Breast epithelium (tissue), 4 donors: Measurements from ENCODE around the gene LGALS12. TPM values are rescaled to one million over a fixed set of nuclear protein-coding genes. Genes with fewer than 3 reads are reported as not detected.

ENCODE experiments used
- DNase-seq, 2 donors: peaks; one replicate each; pipeline ENCODE4 v3.0.0-alpha.2; 2019; ENCODE audit warnings: low spot score in 2 of 2
- H3K27ac ChIP-seq, 2 donors: fragments of 200-600 bp; sonication (generic) in 1 of 2; one replicate each; pipeline ENCODE4 v1.5.1; 2016 to 2019; ENCODE audit warnings: mild to moderate bottlenecking in 1 of 2
- H3K27me3 ChIP-seq, 2 donors: fragments of 200-600 bp; sonication (generic) in 1 of 2; one replicate each; pipeline versions ENCODE4 v1.5.1 to v1.6.0; 2017 to 2019; ENCODE audit warnings: control low read depth in 1 of 2, mild to moderate bottlenecking in 1 of 2
- H3K36me3 ChIP-seq: fragments of 200-600 bp; one replicate; pipeline ENCODE4 v1.5.1; 2019
- H3K4me1 ChIP-seq, 2 donors: fragments of 200-600 bp; sonication (generic); one replicate each; pipeline ENCODE4 v1.5.1; 2016 to 2019; ENCODE audit warnings: control low read depth in 1 of 2
- H3K4me3 ChIP-seq, 3 donors: fragments of 200-600 bp; sonication (generic); 1 replicate in 2 of 3; 2 replicates in 1 of 3; pipeline ENCODE4 v1.5.1; 2016 to 2019; ENCODE audit warnings: mild to moderate bottlenecking in 3 of 3, moderate library complexity in 2 of 3
- H3K9me3 ChIP-seq, 2 donors: fragments of 200-600 bp; sonication (generic) in 1 of 2; one replicate each; pipeline ENCODE4 v1.5.1; 2016 to 2019; ENCODE audit warnings: control low read depth in 1 of 2
- CTCF ChIP-seq, 3 donors: fragments of 450-650 bp; IDR thresholded peaks; one replicate each; pipeline ENCODE4 v1.5.1; 2016 to 2017; ENCODE audit warnings: antibody characterized with exemption in 3 of 3, mild to moderate bottlenecking in 3 of 3, moderate library complexity in 3 of 3
- POLR2A ChIP-seq: fragments of 450-650 bp; IDR thresholded peaks from one replicate; pipeline ENCODE4 v1.6.1; 2016; ENCODE audit warnings: antibody characterized with exemption, mild to moderate bottlenecking, moderate library complexity
- POLR2AphosphoS5 ChIP-seq, 3 donors: sonication (generic); formaldehyde crosslinking; IDR thresholded peaks; one replicate each; pipeline ENCODE4 v1.6.1; 2017; ENCODE audit warnings: antibody characterized with exemption in 3 of 3
- intact Hi-C: fragments of 100-400 bp; cut with DNase I; formaldehyde crosslinking; loops from one replicate; pipeline ENCODE4 v1.15.1; 2023; ENCODE audit warnings: low total_unique reads
- total RNA-seq, 3 donors: library from RNA; depleted of rRNA; stranded (reverse); fragments of >200 nt; gene quantifications; one replicate each; pipeline ENCODE4 v1.1.0, GENCODE V29; 2016

The LGALS12 gene
- total RNA-seq, 3 donors from 2014 or later, result 6.6 to 82.6 (median 11.9) TPM

- Histone ChIP-seq H3K36me3 (no peaks in the 10 kb centered on the region), H3K4me3 (no peak overlapping the region), H3K9me3 (no peaks in the 10 kb centered on the region), H3K4me1 (peaks cover 22 to 42% of the 10 kb centered on the region in 2 donors), H3K27me3 (no peaks in the 10 kb centered on the region), H3K27ac (peak overlapping the region; percentile 92 to 95)
- no peak for DNase-seq
- TF ChIP-seq POLR2AphosphoS5 (IDR thresholded peaks at IDR 0.05), result no peak
- no peak for TF ChIP-seq CTCF (IDR thresholded peaks at IDR 0.05)
- no peak for TF ChIP-seq POLR2A
- intact Hi-C loops, result no loop called here
Observed at GRCh38 chr11:63532117-63532516, 26.2 kb downstream of the LGALS12 start.

- Histone ChIP-seq H3K9me3 (no peaks in the 10 kb centered on the region), H3K4me1 (peaks cover 27 to 47% of the 10 kb centered on the region in 2 donors), H3K27me3 (no peaks in the 10 kb centered on the region), H3K27ac (peak overlapping the region; percentile 76 to 95), H3K36me3 (no peaks in the 10 kb centered on the region), H3K4me3 (no peak overlapping the region)
- no peak for DNase-seq
- intact Hi-C loops, result no loop called here
- TF ChIP-seq POLR2AphosphoS5 (IDR thresholded peaks at IDR 0.05), result no peak
- TF ChIP-seq POLR2A, result no peak
- no peak for TF ChIP-seq CTCF (IDR thresholded peaks at IDR 0.05)
Observed at GRCh38 chr11:63532799-63533475, 27.1 kb downstream of the LGALS12 start.

- TF ChIP-seq POLR2AphosphoS5 (IDR thresholded peaks at IDR 0.05) (no peak), CTCF (IDR thresholded peaks at IDR 0.05) (no peak), POLR2A (no peak)
- Histone ChIP-seq H3K9me3 (no peaks in the 10 kb centered on the region), H3K4me1 (peaks cover 29 to 54% of the 10 kb centered on the region in 2 donors), H3K27me3 (no peaks in the 10 kb centered on the region), H3K36me3 (no peaks in the 10 kb centered on the region), H3K4me3 (no peak overlapping the region), H3K27ac (peak overlapping the region; percentile 72 to 95)
- intact Hi-C loops, result no loop called here
- DNase-seq, result no peak
Observed at GRCh38 chr11:63534076-63534475, 28.2 kb downstream of the LGALS12 start.

GRCh38 chr11:63534895-63535461 lies 29.1 kb downstream of the LGALS12 start:
- Histone ChIP-seq H3K27me3 (no peaks in the 10 kb centered on the region), H3K4me3 (no peak overlapping the region), H3K36me3 (no peaks in the 10 kb centered on the region), H3K4me1 (peaks cover 29 to 54% of the 10 kb centered on the region in 2 donors), H3K9me3 (no peaks in the 10 kb centered on the region), H3K27ac (peak overlapping the region; percentile 95)
- intact Hi-C loops, result no loop called here
- TF ChIP-seq POLR2A, result no peak
- no peak for DNase-seq

- peaks cover 29 to 54% of the 10 kb centered on the region in 2 donors for H3K4me1 ChIP-seq
- peak overlapping the region; percentile 95 for H3K27ac ChIP-seq
- no peaks in the 10 kb centered on the region for H3K27me3 ChIP-seq
- DNase-seq, result no peak
- H3K36me3 ChIP-seq, result no peaks in the 10 kb centered on the region
- H3K4me3 ChIP-seq, result no peak overlapping the region
- TF ChIP-seq CTCF (IDR thresholded peaks at IDR 0.05), result no peak
- TF ChIP-seq POLR2A, result no peak
- intact Hi-C loops, result no loop called here
- no peaks in the 10 kb centered on the region for H3K9me3 ChIP-seq
Observed at GRCh38 chr11:63535734-63536133, 29.9 kb downstream of the LGALS12 start.
